Activated gamma-delta T cell (primary cell): ENCODE results near the gene PSORS1C1.
"Not testable (repeated sequence)": the region's sequence is repeated elsewhere in the genome, so short reads cannot be mapped to it uniquely, and the experiment has no call there.

ENCODE experiments used
- DNase-seq: peaks from one replicate; lab custom pipeline; 2025; lab: John Stamatoyannopoulos, UW
- total RNA-seq, 2 donors: gene quantifications; one replicate each; lab custom pipeline; 2026; lab: John Stamatoyannopoulos, UW

PSORS1C1 gene, protein sequence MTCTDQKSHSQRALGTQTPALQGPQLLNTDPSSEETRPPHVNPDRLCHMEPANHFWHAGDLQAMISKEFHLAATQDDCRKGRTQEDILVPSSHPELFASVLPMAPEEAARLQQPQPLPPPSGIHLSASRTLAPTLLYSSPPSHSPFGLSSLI
- total RNA-seq: 0 to 0.09 reads per million in 2 donors

DNA sequence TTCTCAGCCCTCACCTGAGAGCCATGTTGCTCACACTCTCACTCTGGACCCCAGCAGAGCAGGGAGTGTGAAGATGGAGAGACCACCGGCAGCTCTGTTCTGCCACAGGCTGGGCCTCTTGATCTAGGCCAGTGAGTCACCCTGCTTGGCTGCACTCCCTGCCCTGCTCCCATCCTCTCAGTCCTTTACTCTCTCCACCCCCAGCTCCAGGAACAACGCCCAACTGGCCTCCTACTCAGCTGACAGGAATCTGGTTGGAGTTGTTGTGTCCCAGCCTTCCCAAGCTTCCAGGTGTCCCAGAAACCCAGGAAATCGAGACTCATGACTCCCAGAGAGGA, at the start of gene PSORS1C1:
Gene PSORS1C1, plus strand, starts transcription at position 260 of the 338 bp plus-strand sequence. CDS start 14,833 bp downstream, outside the sequence.
- no peak for DNase-seq

DNA sequence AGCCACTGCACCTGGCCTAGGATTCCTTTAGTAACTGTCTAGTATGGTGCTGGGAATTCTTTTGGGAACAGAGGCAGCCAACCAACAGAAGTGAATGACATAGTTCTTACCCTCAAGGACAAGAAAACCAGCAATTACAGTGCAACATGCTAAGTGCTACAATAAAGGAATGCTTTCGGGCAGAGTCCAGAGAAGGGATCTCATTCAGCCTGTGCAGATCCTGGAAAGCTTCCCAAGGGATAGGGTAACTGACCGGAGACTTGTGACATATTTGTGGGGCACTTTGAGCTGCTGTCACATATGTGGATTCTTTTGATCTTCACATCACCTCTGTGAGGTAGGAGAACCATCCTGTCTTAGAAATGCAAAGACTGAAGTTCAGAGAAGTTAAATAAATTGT, 49.0 kb upstream of the PSORS1C1 start:
- no peak for DNase-seq

DNA sequence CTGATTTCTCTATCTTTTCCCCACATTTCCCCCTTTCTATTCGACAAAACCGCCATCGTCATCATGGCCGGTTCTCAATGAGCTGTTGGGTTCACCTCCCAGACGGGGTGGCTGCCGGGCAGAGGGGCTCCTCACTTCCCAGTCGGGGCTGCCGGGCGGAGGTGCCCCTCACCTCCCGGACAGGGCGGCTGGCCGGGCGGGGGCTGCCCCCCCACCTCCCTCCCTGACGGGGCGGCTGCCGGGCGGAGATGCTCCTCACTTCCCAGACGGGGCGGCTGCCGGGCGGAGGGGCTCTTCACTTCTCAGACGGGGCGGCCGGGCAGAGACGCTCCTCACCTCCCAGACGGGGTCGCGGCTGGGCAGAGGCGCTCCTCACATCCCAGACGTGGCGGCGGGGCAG, 47.6 kb upstream of the PSORS1C1 start:
- DNase-seq: not testable (repeated sequence)

DNA sequence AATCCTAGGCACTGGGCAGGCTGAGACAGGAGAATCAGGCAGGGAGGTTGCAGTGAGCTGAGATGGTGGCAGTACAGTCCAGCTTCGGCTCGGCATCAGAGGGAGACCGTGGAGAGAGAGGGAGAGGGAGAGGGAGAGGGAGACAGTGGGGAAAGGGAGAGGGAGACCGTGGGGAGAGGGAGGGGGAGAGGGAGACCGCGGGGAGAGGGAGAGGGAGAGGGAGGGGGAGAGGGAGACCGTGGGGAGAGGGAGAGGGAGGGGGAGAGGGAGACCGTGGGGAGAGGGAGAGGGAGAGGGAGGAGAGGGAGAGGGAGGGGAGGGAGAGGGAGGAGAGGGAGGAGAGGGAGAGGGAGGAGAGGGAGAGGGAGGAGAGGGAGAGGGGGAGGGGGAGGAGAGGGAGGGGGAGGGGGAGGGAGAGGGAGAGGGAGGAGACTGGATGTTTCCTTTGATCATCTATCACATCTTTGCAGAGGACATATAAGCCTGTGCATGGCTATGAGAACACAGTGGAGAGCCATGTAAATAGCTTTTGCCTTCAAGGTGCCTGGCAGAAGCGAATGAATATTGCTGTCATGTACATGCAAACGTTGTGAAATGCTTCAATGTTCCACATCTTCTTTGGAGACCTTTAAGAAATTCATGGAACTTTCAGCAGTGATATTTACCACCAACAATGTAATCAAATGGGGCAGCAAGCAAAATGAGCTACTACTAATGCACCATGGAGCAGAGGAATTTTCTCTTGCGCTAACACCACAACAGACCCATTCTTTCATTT, 46.5 kb upstream of the PSORS1C1 start:
- DNase-seq: not testable (repeated sequence)

DNA sequence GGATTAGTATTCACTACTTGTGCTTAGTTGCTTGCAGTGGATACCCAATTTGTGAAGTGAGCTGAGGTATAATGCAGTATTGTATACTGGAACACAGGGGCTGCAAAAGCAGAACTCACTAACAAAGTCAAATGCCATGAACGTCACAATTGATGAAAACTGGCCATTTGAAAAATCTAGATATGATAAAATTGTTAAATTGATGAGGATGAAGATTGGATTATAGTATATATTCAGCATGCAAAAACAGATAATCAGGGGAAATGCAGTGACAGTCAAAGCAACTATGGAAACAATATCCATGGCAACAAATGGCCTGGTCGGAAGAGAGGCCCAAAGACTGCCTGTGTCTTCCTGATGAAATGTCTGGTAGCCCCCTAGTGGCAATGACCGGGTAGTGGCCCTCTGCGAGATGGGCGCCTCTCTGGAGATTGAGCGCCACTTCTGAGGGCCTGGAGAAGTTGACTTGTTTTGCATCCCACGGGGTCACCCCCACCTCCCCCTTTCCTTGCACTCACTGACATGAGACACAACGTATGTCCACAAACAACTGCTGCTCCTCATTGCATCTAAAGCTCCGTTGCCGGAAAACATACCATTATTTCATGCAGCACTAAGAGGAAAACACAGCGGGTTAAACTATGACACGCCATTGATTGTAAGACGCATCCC, 45.8 kb upstream of the PSORS1C1 start:
- DNase-seq: no peak

DNA sequence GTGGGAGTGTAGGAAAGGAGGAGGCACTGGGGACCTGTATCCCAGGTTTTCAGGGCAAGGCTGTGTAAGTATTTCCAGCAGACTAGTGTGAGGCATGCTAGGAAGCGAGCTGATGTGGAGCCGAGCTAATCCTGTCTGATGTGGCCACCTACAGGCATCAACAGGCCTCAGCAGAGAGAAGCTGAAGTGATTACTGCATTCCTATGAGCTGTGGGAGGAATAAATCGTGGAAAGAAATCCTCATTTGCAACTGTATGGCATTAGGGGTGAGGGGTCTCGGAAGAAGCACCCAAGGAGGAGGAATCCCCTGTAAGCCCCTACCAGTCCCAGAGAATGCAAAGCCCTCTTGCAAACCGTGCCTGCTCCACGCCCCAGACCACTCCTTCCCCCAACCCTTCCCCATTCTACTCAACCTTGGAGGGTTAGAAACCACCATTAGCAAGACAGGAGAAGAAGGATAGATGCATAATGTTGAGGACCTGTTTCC, 43.8 kb upstream of the PSORS1C1 start:
- DNase-seq: no peak

DNA sequence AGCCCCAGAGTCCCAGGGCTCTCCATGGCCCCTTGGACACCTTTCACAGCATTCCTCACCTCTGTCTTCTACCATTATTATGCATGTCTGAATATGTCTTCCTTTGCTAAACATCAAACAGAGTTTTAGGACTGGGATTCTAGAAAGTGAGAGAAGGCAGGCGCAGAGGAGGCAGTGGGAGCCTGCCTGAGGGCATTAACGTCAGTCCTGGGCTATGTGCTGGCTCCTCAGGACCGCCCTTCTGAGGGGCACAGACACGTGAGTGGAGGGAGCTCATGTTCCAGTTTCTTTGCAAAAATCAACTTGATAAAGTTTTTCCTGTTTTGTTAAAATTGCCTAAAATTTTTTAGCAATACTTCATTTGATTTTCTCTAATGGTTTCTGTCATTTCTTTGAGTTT, 40.2 kb upstream of the PSORS1C1 start:
- no peak for DNase-seq

DNA sequence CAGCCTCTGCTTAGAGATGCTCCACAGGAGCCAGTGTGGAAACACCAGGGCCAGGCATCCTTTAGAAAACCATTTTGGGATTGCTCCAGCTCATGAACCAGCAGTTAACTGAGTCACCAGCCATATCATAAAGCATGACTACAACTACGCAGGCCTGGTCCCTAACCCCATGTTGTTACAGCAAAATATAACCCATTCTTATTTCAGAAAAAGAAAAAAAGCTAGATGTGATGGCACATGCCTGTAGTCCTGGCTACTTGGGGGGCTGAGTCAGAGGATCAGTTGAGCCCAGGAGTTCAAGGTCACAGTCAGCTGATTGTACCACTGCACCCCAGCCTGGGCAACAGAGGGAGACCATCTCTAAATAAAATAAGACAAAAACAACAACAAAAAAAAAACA, 39.1 kb upstream of the PSORS1C1 start:
- no peak for DNase-seq

DNA sequence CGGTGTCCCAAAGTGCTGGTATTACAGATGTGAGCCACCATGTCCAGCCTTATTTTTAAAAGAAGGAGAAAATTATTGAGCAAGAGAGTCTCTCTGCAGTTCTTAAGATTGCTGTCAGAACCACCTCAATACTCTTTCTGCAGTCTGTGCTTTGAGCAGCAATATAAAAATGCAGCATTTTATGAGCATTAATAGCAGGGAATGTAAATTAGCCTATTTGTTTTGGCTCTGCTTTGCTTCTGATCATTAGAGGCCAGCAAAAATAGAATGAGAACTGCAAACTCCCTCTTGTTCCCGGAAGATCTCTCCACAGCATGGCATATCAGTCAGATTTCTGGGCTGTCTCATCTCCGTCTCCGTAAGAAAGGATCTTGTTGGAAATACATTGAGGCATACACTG, 38.0 kb upstream of the PSORS1C1 start:
- no peak for DNase-seq

DNA sequence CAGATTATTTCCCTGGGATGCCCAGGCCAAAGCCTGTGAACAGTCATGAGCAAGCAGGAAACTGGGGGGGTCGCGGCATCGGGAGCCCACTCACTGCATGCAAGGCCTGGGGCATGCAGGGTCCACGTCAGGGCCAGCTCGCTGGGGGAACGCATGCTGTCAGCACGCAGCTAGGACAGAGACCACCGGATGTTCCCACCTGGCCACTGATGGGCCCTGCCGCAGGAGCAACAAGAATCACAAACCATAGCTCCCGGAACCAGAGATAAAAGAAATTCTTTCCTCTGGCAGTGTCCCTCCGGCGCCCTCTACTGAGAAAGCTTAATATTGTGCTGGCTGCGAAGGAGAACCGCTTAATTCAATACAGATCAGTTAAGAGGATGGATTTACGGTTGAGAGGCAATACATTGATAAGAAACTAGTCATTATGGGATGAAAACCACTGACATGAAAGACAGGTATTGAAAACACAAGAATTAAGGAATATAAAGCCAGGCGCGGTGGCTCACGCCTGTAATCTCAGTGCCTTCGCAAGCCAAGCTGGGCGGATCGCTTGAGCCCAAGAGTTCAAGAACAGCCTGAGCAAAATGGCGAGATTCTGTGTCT, 34.8 kb upstream of the PSORS1C1 start:
- no peak for DNase-seq

DNA sequence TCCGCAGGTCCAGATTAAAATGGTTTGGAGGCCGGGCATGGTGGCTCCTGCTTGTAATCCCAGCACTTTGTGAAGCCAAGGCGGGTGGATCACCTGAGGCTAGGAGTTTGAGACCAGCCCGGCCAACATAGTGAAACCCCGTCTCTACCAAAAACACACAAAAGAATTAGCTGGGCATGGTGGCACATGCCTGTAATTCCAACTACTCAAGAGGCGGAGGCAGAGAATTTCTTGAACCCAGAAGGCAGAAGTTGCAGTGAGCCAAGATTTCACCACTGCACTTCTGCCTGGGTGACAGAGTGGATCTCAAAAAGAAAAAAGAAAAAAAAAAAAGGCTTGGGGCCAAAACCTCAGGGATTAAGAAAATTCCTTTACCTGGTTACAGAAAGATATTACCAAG, 32.7 kb upstream of the PSORS1C1 start:
- DNase-seq: no peak

DNA sequence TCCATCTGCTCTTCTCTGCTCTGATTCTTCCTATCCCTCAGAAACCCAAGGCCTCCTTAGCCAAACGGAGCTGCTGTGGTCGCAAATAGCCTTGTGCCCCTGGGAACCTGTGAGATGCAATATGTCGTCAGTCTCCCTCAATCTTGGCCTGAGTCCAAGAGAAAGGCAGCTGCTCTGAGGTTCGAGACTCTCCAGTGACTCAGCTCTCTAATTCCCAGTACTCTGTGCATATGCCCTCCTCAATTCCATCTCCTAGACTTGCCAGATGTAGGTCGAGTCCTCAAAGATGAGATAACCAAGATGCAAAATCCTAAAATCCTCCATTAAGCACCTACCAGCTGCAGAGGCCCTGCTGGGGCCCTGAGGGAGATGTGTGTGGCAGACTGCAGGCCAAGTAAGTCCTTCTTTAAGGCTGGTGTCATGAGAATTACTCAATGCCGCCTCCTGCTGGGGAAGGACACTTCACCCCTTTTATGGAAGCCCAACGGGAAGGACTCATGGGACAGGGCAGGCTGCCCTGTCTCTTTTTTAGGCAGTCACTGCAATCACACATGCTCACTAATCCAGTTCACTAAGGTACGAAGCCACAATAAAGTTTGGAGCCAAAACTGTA, 30.8 kb upstream of the PSORS1C1 start:
- DNase-seq: no peak

DNA sequence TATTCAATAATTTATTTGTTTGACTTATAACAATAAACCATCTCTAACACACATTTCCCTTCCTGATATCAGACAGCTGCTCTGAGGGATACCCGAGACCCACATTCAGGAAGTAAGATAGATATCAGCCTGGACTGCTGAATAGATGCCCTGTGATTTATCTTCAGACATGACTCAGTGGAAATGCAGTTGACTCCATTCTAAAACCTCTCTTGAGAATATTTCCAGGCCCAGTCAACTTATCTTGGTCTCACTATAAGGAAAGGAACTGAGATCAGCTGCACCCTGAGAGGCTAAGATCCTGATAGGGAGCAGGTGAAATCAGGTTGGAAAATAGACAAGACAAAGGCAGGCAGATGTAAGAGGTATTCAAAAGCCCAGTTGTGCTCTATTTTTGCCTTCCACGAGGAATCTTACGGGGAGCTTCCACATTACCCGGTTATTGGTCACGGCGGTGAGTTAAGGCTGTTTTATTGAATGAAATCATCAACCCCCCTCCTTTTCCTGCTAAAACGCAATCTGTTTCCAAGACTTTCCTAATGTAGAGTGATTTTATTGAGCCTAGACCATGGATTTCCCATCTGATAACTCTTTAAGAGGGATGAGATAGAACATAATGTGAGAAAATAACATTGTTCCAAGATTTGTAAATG, 27.7 kb upstream of the PSORS1C1 start:
- DNase-seq: no peak

DNA sequence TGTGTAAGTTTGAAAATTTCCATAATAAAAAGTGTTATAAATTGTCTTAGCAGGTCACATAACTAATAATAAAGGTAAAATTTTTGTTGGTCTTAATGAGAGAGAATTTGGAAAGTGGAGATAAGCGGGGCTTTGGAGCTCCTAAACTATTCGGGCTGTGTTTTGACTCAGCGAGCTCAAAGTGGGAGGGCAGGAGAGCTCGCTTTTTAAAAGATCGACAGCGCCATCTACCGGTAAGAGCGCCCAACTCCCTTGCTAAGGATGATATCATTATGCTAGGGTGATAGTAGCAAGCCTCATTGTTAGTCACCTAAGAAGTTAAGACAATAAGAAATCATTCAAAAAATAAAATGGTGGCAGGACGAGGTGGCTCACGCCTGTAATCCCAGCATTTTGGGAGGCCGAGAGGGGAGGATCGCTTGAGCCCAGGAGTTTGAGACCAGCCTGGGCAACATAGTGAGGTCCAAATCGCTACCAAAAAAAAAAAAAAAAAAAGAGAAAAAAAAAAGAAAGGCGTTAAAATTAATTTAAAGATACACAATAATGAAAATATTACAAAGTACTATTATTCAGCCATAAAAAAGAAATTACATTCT, 27.0 kb upstream of the PSORS1C1 start:
- DNase-seq: no peak

DNA sequence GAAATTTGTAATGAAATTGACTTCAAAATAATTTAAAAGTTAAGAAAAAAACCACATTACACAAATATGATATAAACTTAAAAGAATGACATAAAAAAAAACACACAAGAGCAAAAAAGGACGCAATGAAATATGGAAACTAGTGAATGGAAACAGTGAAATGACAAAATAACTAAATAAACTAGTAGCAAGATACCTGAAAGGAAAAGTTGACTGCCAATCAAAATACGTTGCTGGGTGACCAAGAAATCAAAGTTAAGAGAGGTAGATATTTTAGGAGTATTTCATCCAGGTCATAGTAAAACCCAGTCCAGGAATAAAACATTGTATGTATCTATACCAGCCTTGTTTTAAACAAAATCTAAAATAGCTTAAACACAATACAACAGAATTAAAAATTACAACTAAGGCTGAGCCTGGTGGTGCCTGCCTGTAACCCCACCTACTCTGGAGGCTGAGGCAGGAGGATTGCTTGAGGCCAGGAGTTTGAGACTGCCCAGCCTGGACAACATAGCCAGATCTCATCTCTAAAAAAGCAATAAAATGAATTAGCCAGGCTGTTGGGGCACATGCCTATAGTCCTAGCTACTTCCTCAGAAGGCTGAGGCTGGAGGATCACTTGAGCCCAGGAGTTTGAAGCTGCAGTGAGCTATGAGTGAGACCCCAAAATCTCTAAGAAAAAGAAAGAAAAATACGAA, 24.2 kb upstream of the PSORS1C1 start:
- DNase-seq: no peak

DNA sequence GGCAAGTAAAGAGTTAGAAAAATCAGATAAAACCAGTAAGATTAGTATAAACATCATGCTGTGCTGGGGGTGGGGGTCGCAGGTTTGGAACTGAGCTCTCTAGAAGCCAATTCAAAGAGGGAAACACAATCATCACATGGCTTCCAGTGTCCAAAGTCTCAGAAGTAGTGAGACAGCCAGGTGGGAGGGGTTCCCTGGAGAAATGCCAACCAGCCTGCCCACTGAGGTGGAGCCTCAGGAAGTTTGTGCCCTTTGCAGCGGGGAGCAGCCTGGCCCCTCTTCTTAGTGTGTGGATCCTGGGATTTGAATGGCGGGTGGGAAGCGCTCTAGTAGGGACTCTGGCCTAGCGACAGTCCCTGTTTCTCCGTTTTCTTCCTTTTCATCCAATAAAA, 23.6 kb upstream of the PSORS1C1 start:
- no peak for DNase-seq

DNA sequence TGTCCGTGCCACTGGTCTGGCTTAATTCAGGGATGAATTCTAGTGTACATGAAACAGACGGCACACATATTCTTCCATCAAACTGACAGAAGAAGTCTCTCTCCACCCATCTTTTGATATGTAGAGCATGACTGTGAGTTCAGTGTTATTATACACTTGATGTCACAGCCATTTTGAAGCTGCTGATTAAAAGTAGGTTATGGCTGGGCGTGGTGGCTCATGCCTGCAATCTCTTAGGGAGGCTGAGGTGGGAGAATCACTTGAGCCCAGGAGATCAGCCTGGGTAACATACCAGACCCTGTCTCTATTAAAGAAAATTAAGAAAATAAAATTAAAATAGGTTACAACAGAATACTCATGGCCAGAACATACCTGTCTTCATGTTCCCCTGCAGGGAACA, 22.9 kb upstream of the PSORS1C1 start:
- no peak for DNase-seq

DNA sequence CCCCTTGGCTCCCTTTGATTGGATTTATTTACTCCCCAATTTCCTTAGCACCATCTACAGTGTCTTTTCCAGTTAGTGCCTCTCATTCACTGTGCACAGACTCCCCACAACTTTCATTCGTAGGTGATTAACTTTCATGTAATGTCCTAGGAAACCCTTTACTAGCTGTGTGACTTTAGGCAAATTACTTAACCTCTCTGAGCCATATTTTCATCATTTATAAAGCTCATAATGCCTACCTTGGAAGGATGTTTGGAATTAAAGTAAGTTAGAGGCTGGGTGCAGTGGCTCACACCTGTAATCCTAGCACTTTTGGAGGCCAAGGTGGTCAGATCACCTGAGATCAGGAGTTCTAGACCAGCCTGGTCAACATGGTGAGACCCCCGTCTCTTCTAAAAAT, 22.4 kb upstream of the PSORS1C1 start:
- DNase-seq: no peak

DNA sequence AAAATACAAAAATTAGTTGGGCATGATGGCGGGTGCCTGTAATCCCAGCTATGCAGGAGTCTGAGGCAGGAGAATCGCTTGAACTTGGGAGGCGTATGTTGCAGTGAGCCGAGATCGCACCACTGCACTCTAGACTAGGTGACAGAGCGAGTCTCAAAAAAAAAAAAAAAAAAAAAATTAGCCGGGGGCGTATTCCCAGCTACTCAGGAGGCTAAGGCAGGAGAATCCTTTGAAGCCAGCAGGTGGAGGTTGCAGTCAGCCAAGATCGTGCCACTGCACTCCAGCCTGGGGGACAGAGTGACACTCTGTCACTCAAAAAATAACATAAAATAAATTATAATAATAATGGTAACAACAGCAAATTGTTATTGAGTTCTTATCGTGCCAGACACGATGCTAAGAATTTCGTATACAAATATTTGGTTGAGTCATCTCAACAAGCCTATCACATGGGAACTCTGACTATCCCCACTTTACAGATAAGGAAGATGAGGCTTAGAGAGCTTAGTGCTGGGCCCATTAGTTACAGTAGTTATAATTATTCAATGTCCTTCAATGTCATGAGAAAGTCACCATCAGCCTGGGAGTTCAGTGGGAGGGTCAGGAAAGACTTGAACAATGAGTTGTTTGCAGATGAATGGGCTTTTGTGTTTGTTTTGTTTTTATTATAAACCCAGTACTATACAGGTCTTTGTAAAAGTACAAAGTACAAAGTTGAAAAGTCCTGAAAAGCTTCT, 21.7 kb upstream of the PSORS1C1 start:
- no peak for DNase-seq

DNA sequence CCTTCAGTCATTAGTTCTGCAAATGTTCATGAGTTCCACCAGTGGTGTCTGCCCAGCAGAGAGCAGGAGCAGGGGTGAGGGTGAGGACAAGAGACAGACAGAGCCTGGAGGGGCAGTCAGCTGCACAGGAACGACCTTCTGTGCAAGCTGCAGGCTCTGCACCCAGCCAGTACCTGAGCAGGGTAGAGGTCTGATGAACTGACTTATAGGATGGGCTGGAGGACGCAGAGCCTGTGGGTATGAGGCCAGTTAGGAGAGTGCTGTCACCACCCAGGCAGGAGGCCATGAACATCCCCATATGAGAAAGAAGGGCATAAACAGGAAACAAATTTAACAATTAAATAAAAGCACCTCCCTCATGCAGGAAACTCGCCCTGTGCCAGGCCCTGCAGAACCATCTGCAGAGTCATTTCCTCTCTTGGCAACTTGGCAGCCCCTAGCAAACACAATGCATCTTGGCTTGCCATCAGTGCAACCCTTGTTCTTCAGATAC, 20.2 kb upstream of the PSORS1C1 start:
- no peak for DNase-seq
